ENCODE results near the gene ABI3BP.

ABI3BP gene

GRCh38 chr3:100765437-100765975 is 227.7 kb downstream of the ABI3BP start:
- DNase-seq: no peak

- DNase-seq: no peak
Measured at GRCh38 chr3:100761951-100762350, 231.3 kb downstream of the ABI3BP start.

- peak; percentile 1 for DNase-seq
Measured at GRCh38 chr3:100761211-100761942, 231.8 kb downstream of the ABI3BP start.

- DNase-seq: no peak
Measured at GRCh38 chr3:100760377-100760776, 232.8 kb downstream of the ABI3BP start.

- DNase-seq: no peak
Measured at GRCh38 chr3:100759950-100760349, 233.3 kb downstream of the ABI3BP start.

- no peak for DNase-seq
Measured at GRCh38 chr3:100759159-100759558, 234.1 kb downstream of the ABI3BP start.

GRCh38 chr3:100756441-100756840 is 236.8 kb downstream of the ABI3BP start:
- DNase-seq: no peak

- DNase-seq: no peak
Measured at GRCh38 chr3:100754563-100755334, 238.5 kb downstream of the ABI3BP start.

GRCh38 chr3:100753846-100754245 is 239.4 kb downstream of the ABI3BP start:
- DNase-seq: no peak

GRCh38 chr3:100748967-100749366 is 244.3 kb downstream of the ABI3BP start:
- DNase-seq: no peak

GRCh38 chr3:100748220-100748619 is 245.0 kb downstream of the ABI3BP start:
- DNase-seq: no peak

- no peak for DNase-seq
Measured at GRCh38 chr3:100746092-100746491, 247.1 kb downstream of the ABI3BP start.

- DNase-seq: no peak
Measured at GRCh38 chr3:100745617-100746016, 247.6 kb downstream of the ABI3BP start.

- no peak for DNase-seq
Measured at GRCh38 chr3:100744671-100745070, 248.6 kb downstream of the ABI3BP start.

GRCh38 chr3:100743535-100743934 is 249.7 kb downstream of the ABI3BP start:
- DNase-seq: no peak

- DNase-seq: no peak
Measured at GRCh38 chr3:100740207-100740606, 253.0 kb downstream of the ABI3BP start.

GRCh38 chr3:100737334-100737733 is 255.9 kb downstream of the ABI3BP start:
- no peak for DNase-seq

- DNase-seq: no peak
Measured at GRCh38 chr3:100732435-100732834, 260.8 kb downstream of the ABI3BP start.

GRCh38 chr3:100730524-100730923 is 262.7 kb downstream of the ABI3BP start:
- no peak for DNase-seq

- DNase-seq: no peak
Measured at GRCh38 chr3:100726706-100727105, 266.5 kb downstream of the ABI3BP start.

- DNase-seq: no peak
Measured at GRCh38 chr3:100725935-100726513, 267.2 kb downstream of the ABI3BP start.

GRCh38 chr3:100720426-100720825 is 272.8 kb downstream of the ABI3BP start:
- no peak for DNase-seq

- DNase-seq: no peak
Measured at GRCh38 chr3:100719136-100719535, 274.1 kb downstream of the ABI3BP start.
